Measurements from ENCODE around the gene CELF2.

Gene CELF2

DNA sequence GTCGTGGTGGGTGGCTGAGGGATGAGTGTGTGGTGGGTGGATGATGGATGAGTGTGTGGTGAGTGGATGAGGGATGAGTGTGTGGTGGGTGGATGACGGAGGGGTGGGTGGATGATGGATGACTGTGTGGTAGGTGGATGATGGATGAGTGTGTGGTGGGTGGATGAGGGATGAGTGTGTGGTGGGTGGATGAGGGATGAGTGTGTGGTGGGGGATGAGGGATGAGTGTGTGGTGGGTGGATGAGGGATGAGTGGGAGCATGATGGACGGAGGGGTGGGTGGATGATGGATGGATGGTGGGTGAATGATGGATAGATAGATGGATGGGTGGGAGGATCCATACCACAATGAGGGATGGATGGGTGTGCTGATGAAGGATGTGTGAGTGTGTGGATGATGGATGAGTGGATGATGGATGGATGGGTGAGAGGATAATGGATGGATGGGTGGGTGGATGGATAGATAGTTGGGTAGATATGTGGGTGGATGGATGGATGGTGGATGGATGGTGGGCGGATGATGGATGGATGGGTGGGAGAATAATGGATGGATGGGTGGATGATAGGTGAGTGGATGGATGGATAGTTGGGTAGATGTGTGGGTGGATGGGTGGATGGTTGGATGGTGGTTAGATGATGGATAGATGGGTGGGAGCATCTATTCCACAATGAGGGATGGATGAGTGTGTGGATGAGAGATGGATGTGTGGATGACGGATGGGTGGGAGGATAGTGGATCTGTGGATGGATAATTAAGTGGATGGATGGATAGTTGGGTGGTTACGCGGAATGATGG lies 266.8 kb downstream of the CELF2 start:
- DNase-seq: no peak

DNA sequence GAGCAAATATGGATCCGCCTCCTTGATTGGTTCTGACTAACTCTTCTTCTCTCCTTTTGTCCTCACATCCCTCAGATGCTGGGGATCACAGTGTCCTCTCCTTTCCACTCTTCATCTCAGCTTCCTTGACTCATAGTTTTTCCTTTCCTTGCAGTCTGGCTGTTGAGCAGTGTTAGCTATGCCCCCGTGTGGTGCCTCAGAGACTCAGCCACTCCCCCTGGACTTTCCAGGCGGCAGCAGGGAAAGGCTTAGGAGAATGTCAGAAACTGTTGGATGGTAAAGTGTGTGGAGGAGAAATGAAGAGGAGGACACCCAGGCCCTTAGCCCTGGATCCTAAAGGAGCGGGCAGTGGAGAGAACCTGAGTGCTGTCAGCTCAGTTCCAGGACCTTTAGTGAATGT lies 267.5 kb downstream of the CELF2 start:
- DNase-seq: no peak

DNA sequence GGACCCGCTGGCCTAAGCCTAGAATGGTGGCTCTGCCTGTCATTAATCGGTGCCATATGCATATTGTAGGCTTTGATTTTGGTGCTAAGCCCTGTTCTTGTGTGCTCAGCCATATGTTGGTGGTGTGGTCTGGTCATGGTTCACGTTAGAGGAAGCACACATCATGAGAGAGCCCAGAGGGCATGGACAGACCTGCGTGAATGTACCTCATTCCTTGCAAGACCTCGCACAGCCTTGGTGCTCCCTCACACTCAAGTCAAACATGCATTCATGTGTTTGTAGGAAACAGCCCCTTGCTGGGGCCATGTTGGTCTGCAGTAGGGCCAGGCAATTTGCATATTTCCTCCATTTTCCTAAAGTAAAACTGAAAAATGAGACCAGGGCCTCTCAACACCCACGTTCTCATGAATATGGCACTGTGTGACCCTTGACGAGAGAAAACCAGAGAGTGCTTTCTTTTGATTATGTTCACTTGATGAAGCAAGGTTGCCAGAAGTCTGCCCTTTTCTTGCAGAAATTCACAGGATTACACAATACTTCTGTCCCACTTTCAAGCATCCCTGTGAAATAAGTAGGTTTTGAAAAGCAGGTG lies 268.7 kb downstream of the CELF2 start:
- DNase-seq: no peak

DNA sequence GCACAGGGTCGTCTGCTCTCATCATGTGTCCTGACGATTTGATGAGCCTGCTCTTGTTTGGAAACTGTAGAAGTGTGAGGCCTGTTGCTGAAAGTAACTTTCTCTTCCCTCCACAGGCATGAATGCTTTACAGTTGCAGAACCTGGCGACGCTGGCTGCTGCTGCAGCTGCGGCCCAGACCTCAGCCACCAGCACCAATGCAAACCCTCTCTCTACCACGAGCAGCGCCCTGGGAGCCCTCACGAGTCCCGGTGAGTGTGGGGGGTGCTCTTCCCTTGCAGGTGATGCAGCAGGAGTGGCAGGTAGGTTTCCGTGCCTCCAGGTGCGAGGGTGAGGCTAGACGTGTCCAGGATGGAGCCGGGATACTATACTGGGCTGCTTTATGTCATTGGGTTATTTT lies 270.6 kb downstream of the CELF2 start:
- DNase-seq: no peak

DNA sequence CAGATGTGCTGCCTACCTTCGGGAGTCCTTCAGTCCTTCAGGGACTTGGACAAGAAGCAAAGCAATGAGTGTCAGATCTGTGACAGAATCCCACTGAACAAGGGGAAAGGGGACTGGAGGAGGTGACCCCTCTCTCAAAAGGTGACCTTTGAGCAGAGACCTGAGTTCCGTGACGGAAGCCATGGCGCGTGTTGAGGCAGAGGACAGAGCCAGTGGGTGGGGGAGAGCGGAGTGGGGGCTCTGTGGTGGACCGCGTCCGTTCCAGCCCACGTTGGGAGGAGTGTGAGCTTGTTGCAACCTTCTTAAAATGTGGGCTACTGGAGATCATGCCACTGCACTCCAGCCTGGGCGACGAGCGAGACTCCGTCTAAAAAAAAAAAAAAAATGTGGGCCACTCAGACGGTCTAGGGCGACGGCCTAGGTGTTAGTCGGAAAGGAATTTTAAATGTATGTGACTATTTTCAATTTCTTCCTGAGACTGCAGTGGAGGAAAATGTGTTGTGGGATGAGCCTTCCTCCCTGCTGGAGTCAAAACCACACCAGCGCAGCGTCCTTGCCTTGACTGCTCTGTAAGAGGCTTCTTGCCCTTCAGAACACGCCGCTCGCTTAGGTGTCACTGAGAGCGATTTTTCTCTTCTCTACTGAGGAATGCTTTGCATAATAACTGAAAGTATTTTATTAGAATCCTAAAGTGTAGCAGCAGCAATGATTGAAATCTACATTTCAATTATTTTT lies 272.7 kb downstream of the CELF2 start:
- no peak for DNase-seq

DNA sequence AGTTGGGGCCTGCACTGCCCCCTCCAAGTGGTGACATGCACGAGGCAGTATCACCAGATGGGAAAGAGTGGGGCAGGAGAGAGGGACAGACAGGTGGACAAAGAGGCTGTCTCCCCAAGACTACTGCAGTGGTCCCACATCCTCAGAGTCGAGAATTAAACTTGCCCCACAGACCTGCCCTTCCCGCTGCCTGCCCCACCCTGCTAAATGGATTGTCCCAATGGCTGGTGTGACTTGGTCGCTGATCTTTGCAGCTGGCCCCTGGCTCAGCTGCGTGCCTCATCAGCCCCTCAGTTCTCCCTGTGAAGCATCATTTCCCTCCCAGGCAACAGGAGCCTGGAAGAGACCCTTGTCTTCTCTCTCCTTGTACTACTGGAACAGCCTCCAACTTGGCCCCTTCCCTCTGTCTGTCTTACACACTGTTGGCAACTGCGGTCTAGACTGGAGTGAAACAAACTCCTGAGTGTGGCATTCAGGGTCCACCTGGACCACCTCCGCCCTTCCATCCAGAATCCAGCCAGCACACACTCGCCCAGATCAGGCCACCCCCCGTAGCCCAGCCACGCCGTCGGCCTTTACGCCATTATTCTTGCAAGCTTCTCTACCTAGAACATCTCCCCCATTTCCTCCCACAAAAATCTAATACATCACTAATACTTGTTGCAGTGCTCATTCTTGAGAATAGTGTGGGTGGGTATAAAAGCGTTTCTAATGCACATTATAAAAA lies 275.1 kb downstream of the CELF2 start:
- DNase-seq: no peak

DNA sequence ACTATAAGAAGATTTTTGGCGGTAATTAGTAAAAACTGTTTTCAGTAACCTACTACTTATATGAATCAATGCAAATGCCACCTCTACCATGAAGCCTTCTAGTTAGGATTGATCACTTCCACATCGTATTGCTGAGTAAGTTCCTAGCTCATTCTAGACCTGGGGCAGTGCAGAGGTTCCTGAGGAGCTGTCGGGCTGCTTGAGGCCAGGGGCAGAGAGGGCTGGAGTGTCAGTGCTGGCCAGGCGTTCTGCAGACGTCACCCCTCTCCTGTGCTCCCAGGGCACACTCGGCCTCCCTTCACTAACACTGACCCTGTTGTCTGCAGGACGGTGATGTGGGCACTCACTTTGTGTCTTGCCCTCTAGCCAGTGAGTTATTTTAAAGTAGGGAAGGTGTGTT lies 275.7 kb downstream of the CELF2 start:
- DNase-seq: no peak

DNA sequence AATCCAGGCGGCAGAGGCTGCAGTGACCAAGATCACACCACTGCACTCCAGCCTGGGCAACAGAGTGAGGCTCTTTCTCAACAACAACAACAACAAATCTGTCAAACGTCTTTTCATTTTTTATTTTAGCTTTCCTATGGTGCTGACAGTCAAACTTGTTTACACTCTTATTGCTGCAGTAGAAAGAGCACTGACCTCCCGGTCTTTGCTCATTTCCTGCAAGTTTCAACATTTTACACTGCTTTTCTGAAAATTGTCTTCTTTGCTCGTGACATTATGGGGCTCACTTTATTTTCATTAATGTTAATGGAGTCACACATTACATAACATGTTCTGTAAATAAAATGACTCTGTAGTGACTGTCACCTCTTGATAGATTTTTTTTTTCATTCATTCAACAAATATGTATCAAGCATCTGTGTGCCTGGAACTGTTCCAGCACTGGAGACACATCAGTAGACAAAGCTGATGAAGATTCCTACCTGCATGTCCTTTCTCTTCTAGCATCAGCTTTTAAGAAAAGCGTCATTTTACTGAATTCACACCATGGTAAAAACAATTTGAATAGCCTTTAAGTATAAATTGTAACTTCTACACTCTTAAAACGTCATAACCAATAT lies 277.3 kb downstream of the CELF2 start:
- DNase-seq: no peak

DNA sequence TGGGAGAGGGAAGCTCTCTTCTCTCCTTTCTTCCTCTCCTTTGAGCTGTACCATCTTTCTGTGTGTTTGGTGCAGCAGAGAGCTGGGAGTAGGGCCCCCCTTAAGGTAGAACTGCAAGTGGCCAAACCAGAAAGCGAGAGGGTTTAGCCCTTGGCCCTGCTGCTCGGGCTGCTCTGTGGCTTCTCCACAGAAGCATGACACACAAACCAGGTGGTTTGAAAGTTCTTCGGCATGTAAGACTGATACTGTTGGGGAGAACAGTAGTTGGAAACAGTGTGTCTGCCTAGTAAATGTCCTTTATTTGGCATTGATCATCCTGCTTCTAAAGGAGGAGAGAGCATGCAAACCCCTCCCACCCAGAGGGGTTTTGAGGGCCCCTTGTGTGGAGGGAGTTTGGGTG lies 277.8 kb downstream of the CELF2 start:
- DNase-seq: no peak

DNA sequence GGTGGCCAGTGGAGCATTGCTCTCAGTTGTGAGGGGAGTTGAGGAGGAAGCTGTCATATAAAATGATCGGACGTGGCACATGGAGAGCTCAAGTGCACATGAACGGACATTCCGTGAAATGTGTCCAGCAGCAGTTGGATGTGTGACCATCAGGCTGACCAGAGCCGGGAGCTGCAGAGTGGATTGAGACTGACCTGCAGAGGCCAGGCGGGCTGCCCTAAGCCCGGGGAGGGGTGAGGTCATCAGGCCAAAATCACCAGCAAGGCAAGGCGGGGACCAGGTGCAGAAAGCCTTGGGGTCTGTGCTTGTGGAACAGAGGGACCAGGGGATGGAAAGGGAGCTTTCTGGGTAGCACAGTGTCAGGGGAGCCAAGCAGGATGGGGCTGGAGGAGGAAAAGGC lies 279.5 kb downstream of the CELF2 start:
- no peak for DNase-seq

DNA sequence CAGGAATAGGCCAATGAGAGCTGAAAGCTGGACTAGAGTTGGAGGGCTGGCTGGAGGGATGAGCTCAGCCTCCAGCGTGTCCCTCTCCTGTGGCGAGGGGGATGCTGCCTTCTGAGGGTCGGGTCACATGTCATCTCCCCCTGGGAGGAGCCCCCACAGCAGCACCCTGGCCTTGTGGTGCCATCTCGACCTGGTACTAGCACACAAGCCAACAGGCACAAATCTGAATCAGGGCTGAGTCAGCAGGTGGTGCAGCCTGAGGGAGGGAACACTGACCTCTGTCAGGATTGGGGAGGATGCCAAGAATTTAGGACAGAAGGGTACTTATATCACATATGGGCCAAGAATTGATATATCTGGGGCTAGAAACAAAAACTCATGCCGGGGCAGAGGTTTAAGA lies 280.4 kb downstream of the CELF2 start:
- no peak for DNase-seq

DNA sequence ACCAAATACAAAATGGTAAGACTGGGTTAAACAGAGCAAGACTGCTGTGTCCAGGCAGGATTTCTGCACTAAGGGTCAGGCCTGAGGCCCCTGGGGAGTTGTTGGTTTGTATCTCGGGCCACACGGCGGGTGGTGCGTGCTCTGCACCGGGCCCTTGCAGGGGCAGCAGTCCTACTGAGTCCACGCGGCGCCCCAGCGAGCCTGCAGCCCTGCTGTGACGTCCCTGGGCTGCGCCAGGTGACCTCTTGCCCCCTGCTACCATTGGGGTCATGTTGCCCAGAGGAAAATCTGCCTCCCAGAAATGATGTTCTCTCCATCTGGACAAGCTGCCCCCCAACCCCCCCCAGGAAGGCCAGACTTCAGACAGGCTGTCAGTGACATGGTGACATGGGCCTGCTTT lies 281.5 kb downstream of the CELF2 start:
- no peak for DNase-seq

DNA sequence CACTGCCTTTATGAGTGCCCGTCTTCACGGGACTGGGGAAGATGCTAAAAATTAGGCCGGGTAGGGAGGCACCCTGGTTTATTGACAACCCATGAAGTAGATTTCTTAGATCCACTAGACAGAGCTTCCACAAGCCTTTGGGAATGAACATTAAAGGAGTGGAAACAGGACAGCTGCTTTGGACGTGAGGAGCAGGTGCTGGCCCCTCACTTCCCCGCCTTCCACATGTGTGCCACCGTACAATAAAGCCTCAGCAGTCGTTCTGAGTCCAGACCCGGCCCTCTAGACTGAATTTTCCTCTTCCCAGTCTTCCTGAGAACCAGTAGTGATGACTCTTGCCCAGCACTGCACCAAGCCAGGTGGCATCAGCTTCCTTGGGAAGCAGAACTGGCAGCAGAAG lies 282.4 kb downstream of the CELF2 start:
- DNase-seq: no peak

DNA sequence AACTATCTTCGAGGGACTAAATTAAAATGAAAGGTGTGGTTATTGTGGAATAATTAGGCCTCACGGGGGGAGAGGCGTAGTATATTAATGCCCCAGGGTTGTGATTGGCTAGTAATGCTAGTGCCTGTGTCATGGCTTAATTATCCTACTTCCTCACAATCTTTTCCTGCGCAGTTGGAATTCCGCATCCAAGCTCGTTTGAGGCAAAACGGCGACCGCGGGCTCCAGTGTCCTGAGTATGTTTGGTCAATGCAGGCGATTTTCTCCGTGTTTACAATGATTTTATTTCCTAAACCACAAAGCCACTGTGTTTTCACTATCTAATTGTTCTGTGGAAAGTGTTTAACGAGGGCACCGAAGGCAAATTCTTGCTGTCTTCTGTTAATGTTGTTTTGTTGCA lies 282.9 kb downstream of the CELF2 start:
- DNase-seq: no peak

DNA sequence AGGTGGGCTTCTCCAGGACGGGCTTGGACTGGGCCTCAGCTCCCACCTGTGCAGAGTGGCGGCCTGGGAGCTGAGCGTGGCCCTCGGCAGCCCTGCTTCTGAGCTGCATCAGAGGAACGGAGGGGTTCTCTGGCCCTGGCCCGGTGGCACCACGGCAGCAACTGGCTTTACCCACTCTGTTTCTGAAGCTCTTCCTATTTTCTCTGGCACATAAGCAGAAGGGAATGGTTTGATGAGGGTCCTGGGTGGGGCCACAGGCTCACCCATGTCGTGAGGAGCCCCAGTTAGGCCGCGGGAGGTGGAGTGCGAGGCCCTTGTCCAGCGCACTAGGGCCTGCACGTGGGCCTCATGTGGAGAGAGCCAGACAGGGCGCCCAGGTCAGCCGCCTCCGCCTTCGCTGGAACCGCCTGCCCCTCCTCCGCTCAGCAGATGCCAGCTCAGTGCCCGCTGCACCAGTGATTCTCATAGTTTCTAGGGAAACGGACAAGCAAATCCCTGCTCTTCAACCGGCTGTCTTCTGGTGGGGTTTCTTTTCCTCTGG lies 284.0 kb downstream of the CELF2 start:
- DNase-seq: no peak

DNA sequence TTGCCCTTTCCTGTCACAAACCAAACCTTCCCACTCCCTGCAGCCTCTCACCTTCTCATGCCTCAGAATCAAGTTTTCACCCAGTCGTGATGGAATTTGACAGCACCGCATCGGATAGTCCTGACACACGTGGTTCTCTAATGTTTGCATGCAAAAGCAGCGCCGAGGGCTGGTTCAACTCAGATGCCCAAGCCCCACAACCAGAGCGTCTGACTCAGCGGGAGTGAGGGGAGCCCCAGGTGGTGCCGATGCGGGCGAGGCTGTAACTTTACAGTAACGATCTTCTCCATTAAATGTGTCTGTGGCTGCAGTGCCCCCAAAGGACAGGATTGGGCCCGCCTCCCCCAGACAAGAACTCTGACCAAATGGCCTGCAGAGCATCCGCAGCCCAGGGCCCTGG lies 284.5 kb downstream of the CELF2 start:
- DNase-seq: no peak

DNA sequence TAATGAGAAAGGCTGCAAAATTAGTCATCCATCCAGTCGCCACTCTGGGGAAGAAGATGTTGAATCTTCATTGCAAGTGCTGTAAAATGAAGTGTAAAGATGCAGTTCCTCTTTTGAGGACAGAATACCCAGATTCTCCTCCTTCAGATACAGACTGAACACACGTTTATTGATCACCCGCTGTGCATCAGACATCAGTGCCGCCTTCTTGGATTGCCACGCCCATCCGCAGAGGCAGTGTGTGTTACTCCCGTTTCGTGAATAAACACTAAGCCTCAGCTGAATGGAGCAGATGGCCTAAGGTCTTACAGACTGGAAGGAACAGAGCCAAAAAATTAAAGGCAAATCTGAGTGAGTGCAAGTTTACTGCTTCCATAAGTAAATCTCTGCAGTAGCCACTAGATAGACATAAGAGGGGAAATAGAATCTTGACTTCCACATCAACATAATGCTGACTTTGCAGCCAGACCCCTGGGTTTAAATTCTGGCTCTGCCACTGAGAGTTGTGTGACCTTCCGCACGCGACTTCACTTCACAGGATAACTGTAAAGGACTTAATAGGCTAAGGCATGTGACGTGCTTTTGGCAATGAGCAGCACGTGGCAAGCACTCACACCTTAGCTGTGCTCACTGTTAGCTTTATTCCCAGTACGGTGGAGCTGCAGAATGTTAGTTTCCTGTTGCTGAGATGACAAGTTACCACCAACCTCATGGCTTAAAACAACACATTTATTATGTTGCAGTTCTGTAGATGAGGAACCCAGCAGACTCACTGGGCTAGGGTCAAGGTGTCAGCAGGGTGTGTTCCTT lies 285.9 kb downstream of the CELF2 start:
- no peak for DNase-seq

DNA sequence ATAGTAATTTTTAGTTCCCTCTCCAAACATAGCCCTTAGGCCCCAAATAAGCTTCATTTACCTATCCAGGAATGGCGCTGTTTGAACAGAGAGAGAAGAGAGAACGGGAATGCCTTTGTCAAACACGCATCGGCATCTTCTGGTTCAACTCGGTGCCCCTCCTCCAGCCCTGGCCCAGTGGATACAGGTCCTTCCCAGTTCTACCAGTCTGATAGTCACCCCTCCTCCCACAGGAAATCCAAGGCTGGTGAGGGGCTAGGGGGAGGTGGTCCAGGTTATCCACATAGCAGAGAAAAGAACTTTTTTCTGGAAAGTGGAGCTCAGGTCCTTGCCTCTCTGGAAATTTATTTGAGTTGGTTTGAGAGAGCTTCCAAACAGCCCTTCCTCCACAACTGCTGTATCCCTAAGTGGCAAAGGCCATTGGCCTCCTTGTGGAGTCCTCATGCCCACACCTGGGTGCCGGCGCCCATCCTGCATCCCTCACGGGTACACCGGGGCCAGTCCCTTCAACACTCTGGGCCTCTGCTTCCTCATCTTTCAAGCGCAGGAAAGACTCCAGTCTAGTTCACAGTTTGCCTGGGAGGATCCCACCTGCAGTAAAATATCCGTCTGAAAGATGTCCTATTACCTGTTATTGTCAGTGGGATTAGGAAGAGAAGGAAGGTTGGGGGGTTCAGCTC lies 287.4 kb downstream of the CELF2 start:
- no peak for DNase-seq

DNA sequence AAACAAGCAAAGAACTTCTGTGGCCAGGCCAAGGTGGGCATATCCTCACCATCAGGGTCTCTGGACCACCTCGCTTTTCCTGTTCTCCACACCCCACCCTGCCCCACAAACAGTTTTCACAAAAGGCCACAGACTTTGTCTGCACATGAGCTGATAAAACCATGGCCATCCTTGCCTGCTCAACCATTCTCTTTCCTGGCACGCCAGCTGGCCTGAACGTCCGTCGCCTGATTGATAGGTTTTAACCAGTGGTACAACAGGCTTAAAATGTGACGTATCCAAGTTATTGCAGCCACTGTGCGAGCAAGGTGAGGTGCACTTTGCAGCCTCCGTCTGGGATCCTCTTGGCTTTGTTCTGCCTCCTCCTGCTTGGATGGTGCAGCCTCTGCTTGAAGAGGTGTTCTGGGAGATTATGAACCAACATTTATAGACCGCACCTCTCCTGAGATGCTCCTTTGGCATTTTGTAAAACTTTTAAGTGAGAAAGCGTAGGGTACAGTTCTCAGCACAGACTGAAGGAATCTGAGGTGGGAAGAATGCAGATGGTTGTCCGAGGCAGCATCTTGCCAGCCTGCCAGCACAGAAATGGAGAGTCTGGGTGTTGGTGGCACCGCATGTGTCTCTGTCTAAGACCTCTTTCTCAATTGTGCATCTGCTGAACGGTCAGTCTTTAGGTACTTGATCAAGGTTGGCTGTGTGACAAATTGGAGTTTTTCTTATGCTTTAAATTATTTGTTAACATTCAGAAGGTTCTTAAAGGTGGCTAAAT lies 288.3 kb downstream of the CELF2 start:
- DNase-seq: no peak

DNA sequence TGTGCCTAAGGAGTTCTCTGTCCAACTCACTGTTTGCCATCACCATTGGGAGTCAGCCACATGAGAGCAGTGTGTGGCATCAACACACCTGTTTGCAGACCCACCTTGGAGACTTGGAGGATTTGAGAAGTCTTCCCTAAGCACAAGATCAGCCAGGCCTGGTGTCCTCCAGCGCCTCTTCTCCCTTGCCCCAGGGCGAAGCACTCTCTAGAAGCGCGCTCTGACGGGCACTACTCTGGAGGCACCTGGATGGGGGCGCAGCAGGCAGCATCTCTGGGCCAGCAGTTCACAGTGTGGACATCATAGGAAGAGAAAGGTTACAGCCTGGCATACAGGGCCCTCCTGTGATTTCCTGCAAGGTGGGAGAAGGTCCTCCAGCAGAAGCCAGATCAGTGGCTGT lies 289.3 kb downstream of the CELF2 start:
- DNase-seq: no peak

DNA sequence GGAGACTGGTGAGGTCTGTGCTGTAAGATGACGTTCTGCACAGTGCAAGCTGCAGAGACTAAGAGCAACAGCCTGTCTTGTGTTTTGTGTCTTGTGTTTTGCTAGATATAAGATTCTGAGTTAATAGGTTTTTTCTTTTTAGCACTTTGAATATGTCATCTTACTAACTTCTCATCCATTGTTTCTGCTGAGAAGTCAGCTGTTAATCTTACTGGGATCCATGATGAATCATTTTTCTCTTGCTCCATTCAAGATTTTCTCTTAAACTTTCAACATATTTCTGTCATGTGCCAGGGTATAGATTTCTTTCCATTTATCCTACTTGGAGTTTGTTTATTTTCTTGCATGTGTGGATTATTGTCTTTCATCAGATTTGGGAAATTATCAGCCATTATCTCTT lies 290.3 kb downstream of the CELF2 start:
- DNase-seq: no peak

All from DMS153 (cell line).